ENCODE measurements around the gene CSH2. TPM values are rescaled to one million over a fixed set of nuclear protein-coding genes. Genes with fewer than 3 reads are reported as not detected.
"Not testable (repeated sequence)": the region's sequence is repeated elsewhere in the genome, so short reads cannot be mapped to it uniquely, and the experiment has no call there.

The CSH2 gene
- total RNA-seq: not detected

DNA sequence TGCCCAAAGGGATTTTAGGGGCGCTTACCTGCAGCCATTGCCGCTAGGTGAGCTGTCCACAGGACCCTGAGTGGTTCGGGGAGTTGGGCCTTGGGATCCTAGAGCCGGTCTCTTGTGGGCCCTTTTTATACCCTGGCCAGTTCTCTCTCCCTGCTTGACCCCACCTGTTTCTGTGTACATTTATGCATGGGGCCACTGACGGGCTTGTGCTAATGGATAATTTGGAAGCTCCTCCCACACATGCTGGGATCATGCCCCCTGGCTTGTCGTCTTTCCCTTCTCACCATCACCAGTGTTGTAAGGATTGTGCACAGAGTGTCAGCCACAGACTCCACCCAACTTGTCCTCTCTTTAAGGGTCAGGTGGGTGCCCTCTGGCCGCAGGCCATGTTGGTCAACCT, at the start of gene CSH2:
Gene CSH2 (minus strand): TSS at position 101 of the 400 bp plus-strand sequence. CDS start 63 bp downstream, at position 38.
- not testable (repeated sequence) for DNase-seq (ENCODE audit: low spot score); ATAC-seq (ENCODE audit: low FRiP score)

DNA sequence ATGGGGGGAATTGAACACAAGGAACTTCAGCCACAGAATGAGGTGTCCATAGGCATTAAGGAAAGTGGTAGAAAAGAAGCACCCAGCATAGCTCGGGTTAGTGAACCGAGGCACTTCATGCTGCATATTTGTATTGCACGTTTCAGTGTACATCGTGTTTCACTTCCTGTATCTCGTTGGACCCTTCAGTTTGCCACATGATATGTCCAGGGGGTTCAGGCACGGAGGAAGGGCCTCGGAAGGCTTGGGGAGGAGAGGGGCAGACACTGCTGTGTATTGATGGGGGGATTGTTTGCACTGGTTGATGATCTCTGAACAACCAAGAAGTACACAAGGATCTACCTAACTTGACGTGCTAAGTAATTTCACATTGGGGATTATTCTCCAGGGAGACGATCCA, 48.9 kb upstream of the CSH2 start:
- DNase-seq (ENCODE audit: low spot score); ATAC-seq (ENCODE audit: low FRiP score): not testable (repeated sequence)

DNA sequence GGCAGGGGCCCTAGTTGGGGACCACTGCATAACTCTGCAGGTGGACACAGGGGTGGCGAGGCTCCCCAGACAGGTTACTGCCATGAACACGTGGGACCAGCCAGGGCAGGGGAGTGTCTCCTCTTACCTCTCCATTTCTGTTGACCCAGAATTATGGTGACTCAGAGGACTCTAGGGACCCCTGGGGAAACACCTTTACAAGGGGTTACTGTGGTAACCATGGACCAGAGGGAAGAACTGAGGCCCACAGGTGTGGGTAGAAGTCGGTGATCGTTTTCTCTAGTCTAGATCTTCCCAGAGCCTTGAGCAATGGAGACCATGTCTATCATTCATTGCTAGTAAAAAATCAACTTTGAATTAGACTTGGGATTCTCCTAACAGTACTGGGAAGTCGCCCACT, 47.3 kb upstream of the CSH2 start:
- not testable (repeated sequence) for DNase-seq (ENCODE audit: low spot score); ATAC-seq (ENCODE audit: low FRiP score)

DNA sequence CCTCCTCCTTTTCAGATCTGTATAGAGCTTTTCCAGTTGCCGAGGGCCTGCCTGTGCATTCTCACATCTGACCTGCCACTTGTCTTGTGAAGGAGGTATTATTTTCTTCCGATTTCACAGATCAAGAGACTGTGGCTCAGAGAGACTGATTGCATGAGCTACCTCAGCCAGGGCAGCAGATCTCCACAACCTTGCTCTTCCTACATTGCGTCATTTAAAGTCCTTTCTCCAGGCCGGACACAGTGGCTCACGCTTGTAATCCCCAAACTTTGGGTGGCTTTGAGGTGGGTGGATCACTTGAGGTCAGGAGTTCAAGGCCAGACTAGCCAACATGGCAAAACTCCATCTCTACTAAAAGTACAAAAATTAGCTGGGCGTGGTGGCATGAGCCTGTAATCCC, 46.6 kb upstream of the CSH2 start:
- ATAC-seq (ENCODE audit: low FRiP score): not testable (repeated sequence)

DNA sequence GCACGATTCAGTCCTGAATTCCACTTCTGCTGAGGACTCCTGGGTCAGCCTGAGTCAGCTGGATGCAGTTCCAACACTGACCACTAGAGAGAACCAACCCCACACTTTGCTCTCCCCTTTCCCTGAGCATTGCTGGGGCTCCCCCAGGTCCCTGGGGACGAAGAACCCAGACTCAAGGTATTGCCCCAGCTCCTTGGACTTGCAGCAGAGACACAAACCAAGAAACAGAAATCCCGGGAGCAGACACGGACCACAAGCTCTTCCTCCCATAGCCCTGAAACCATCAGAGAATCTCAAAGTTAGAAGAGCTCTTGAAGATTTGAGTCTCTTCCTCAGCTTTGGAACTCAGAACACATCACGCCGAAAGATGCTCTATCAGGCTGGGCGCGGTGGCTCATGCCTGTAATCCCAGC, 45.8 kb upstream of the CSH2 start:
- TF ChIP-seq, protein P1, sequence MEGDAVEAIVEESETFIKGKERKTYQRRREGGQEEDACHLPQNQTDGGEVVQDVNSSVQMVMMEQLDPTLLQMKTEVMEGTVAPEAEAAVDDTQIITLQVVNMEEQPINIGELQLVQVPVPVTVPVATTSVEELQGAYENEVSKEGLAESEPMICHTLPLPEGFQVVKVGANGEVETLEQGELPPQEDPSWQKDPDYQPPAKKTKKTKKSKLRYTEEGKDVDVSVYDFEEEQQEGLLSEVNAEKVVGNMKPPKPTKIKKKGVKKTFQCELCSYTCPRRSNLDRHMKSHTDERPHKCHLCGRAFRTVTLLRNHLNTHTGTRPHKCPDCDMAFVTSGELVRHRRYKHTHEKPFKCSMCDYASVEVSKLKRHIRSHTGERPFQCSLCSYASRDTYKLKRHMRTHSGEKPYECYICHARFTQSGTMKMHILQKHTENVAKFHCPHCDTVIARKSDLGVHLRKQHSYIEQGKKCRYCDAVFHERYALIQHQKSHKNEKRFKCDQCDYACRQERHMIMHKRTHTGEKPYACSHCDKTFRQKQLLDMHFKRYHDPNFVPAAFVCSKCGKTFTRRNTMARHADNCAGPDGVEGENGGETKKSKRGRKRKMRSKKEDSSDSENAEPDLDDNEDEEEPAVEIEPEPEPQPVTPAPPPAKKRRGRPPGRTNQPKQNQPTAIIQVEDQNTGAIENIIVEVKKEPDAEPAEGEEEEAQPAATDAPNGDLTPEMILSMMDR (IDR thresholded peaks at IDR 0.05): peak in 2 of 3 donors; percentile 84
- DNase-seq (ENCODE audit: low spot score) (no peak), ATAC-seq (ENCODE audit: low FRiP score) (peak; percentile 58)

More for the DNA sequence above, 46.6 kb upstream of the CSH2 start:
- not testable (repeated sequence) for DNase-seq (ENCODE audit: low spot score)

DNA sequence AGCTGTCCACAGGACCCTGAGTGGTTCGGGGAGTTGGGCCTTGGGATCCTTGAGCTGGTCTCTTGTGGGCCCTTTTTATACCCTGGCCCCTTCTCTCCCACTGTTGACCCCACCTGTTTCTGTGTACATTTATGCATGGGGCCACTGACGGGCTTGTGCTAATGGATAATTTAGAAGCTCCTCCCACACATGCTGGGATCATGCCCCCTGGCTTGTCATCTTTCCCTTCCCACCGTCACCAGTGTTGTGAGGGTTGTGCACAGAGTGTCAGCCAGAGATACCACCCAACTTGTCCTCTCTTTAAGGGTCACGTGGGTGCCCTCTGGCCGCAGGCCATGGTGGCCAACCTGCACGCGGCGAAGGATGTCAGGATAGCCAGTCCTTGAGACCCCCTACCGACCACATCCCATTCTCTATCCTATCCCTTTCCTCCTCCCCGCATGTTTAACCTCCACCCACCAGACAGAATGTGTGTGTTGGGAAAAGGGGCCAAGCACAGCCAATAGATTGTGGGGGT, 45.4 kb upstream of the CSH2 start, which contains the start of gene GH1:
Gene GH1 (minus strand): TSS at position 51 of the 517 bp plus-strand sequence. CDS start 63 bp downstream, outside the sequence.
- ATAC-seq (ENCODE audit: low FRiP score); DNase-seq (ENCODE audit: low spot score): not testable (repeated sequence)

DNA sequence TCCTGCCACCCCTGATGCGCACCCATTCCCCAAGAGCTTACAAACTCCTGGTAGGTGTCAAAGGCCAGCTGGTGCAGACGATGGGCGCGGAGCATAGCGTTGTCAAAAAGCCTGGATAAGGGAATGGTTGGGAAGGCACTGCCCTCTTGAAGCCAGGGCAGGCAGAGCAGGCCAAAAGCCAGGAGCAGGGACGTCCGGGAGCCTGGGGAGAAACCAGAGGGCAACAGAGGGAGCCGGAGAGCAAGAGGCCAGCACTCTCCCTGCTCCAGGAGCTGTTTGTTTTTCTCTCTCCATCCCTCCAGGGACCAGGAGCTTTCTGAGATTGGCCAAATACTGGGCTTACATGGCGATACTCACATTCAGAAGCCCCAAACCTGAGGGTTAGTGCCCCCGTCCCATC, 44.8 kb upstream of the CSH2 start:
- ATAC-seq (ENCODE audit: low FRiP score) (no peak), DNase-seq (ENCODE audit: low spot score) (no peak)
- TF ChIP-seq, protein P1 (IDR thresholded peaks at IDR 0.05): no peak

DNA sequence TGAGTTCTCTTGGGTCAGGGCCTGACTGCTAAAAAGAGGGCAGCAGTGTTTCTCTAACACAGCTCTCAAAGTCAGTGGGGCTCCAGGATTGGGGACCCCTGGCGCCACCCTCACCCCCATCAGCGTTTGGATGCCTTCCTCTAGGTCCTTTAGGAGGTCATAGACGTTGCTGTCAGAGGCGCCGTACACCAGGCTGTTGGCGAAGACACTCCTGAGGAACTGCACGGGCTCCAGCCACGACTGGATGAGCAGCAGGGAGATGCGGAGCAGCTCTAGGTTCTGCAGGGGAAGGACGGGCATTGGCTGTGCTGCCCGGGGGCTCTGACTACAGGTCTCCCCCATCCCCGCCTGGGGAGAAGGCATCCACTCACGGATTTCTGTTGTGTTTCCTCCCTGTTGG, 44.2 kb upstream of the CSH2 start:
- DNase-seq (ENCODE audit: low spot score): no peak
- no peak for ATAC-seq (ENCODE audit: low FRiP score)
- TF ChIP-seq, protein P1 (IDR thresholded peaks at IDR 0.05): no peak

DNA sequence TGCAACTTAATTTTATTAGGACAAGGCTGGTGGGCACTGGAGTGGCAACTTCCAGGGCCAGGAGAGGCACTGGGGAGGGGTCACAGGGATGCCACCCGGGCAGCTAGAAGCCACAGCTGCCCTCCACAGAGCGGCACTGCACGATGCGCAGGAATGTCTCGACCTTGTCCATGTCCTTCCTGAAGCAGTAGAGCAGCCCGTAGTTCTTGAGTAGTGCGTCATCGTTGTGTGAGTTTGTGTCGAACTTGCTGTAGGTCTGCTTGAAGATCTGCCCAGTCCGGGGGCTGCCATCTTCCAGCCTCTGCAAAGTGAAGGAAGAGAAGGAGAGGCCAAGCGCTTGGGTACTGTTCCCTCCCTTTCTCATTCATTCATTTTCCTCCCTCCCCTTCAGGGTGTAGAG, 43.7 kb upstream of the CSH2 start:
- DNase-seq (ENCODE audit: low spot score); ATAC-seq (ENCODE audit: low FRiP score): not testable (repeated sequence)

DNA sequence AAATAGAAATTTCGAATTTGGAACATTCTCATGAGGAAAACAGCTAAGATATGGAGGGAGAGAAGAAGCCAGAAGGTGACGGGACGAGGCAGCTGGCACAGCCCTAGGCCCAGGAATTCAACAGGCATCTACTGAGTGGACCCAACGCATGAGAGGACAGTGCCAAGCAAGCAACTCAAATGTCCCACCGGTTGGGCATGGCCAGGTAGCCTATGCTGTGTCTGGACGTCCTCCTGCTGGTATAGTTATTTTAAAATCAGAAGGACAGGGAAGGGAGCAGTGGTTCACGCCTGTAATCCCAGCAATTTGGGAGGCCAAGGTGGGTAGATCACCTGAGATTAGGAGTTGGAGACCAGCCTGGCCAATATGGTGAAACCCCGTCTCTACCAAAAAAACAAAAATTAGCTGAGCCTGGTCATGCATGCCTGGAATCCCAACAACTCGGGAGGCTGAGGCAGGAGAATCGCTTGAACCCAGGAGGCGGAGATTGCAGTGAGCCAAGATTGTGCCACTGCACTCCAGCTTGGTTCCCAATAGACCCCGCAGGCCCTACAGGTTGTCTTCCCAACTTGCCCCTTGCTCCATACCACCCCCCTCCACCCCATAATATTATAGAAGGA, 43.2 kb upstream of the CSH2 start:
- no peak for DNase-seq (ENCODE audit: low spot score)
- TF ChIP-seq, protein P1 (IDR thresholded peaks at IDR 0.05): no peak
- ATAC-seq (ENCODE audit: low FRiP score): no peak

DNA sequence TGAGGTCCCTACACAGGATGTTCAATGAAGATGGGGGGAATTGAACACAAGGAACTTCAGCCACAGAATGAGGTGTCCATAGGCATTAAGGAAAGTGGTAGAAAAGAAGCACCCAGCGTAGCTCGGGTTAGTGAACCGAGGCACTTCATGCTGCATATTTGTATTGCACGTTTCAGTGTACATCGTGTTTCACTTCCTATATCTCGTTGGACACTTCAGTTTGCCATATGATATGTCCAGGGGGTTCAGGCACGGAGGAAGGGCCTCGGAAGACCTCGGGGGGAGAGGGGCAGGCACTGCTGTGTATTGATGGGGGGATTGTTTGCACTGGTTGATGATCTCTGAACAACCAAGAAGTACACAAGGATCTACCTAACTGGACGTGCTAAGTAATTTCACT, 42.3 kb upstream of the CSH2 start:
- not testable (repeated sequence) for ATAC-seq (ENCODE audit: low FRiP score); DNase-seq (ENCODE audit: low spot score)
